ENCODE results near the gene ARHGEF19.
A peak's percentile ranks its signal among the peaks of the same experiment; 100 is the strongest.
"Not testable (repeated sequence)": the region's sequence is repeated elsewhere in the genome, so short reads cannot be mapped to it uniquely, and the experiment has no call there.

The ARHGEF19 gene

GRCh38 chr1:16243936-16244649 is 31.6 kb upstream of the ARHGEF19 start:
- peak; percentile 84 for DNase-seq

DNA sequence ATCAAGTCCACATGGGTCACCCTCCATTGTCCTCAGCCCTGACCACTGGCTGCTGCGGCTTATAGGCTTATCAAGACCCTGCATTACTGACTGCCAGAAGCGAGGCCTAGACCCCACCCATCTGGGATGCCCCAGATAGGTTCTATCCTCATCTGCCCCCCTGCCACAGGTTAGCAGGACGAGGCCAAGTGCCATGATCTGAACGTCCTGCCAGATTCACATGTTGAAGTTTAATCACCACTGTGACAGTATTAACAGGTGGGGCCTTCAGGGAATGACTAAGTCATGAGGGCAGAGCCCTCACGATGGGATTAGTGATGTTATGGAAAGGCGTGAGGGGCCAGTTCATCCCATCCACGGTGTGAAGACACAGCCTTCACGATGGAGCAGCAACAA is 30.8 kb upstream of the ARHGEF19 start:
- no peak for DNase-seq

- DNase-seq, result no peak
Measured at GRCh38 chr1:16242556-16243214, 30.2 kb upstream of the ARHGEF19 start.

DNA sequence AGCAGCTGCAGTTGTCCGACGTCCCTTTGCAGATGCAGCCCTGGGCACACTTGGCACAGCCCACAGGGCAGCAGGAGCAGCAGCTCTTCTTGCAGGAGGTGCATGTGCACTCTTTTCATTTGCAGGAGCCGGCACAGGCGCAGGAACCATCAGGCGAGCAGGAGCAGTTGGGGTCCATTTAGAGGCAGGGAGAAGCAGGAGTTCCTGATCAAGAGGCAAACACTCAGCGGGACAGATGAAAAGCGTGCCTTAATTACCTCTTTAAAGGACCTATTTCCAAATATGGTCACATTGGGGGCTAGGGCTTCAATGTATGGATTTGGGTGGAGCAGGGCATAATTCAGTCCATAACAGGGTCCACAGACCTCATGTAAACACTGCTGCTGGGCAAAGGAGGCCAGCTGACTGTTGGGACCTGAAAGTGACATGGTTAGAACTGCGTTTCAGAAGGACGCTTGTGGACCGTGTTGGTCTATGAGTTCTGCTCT is 28.8 kb upstream of the ARHGEF19 start:
- no peak for DNase-seq

- no peak for DNase-seq
Measured at GRCh38 chr1:16239972-16240491, 27.6 kb upstream of the ARHGEF19 start.

GRCh38 chr1:16237343-16237830 is 24.9 kb upstream of the ARHGEF19 start:
- DNase-seq, result no peak

GRCh38 chr1:16236511-16237342 is 24.3 kb upstream of the ARHGEF19 start, which contains the start of gene CPLANE2:
Gene CPLANE2 (minus strand): TSS chr1:16237183. CDS start chr1:16236742, 441 bp downstream.
- DNase-seq, result peak; percentile 93

DNA sequence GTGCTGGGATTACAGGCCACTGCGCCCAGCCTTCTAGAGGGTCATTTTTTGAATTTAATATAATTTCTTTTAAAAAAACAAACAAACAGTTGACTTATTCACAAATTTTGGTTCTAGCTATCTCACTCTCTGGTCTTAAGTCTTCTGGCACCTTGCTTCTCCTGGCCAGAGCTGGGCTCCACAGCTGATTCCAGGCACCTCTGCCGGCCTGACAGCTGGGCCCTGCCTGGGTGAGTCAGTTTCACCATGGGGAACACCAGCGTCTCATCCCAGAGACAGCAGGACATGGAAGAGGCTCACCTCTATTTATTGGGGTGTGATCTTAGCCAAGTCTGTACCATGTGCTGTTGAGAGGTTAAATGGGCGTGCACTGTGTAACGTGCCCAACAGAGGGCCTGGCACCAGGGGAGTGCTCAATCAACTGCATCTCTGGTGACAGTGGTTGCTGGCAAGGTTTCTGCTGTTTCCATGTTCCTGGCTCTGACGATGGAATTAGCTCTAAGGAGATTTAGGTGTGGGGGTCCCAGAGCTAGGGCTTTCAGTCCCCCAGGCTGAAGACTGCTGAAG is 23.6 kb upstream of the ARHGEF19 start:
- DNase-seq, result no peak

- DNase-seq, result no peak
Measured at GRCh38 chr1:16235347-16235746, 22.9 kb upstream of the ARHGEF19 start.

GRCh38 chr1:16233431-16233830 is 21.0 kb upstream of the ARHGEF19 start:
- DNase-seq, result no peak

DNA sequence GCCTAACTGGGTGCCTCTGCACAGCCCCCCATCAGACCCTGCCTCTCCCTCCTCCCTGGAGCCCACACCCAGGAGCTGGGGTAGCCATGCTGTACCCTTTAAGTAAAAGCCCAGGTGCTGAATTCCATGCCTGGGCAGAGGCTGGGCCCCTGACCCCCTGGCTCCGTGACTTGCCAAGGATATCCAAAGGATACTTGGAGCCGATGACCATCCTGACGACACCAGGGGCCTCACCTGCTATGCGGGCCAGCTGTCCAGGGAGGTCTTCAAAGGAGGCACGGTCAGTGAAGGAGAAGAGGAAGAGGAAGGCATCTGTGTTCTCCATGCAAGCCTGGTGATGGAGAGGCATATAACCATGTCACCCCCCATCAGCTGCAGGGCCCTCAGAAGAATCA is 19.9 kb upstream of the ARHGEF19 start:
- DNase-seq, result no peak

DNA sequence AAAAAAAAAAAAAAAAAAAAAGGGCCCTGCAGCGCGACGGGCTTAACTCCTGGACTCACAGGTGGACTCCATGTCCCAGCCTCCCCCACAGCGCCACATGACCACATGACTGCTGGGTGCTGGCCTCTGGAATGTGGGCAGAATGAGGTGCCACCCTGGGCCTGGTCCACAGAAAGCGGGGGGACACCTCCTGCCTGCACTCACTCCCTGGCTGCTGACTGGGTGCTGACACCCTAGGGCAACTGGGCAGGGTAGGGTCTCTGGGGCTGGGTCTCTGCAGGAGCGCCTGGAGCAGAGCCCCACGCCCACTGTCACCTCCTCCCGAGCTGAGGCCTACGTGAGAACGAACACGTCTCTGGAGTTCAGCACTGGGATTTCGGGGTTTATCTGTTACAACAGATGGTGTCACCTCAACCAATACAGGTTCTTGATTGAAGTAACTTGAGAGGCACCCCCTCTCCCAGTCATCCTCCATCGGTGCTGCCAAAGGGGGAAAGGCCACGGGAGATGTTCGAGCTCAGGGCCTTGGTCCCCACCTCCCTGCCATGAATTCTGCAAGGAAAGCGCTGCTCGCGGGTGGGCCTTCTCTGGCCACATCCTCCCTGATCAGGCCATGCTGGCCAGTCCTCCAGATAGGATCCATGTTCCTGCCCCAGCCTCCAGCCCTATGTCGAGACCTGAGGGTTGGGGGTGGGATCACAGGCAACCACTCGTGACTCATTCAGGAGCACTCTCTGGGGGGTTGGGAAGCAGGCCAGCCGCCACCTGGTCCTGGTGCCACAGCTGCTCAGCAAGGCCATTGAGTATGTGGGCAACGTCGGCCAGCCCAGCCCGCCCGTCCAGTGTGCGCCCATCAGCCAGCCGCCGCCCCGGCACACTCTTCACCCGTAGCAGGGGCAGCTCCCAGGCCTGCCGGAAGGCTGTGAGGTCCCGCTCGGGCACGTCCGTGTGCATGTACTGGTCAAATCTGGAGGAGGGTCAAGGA is 19.2 kb upstream of the ARHGEF19 start:
- DNase-seq, result no peak

- DNase-seq, result no peak
Measured at GRCh38 chr1:16230744-16231143, 18.3 kb upstream of the ARHGEF19 start.

- no peak for DNase-seq
Measured at GRCh38 chr1:16229976-16230740, 17.7 kb upstream of the ARHGEF19 start.

GRCh38 chr1:16226490-16227179 is 14.2 kb upstream of the ARHGEF19 start:
- DNase-seq, result peak; percentile 77

DNA sequence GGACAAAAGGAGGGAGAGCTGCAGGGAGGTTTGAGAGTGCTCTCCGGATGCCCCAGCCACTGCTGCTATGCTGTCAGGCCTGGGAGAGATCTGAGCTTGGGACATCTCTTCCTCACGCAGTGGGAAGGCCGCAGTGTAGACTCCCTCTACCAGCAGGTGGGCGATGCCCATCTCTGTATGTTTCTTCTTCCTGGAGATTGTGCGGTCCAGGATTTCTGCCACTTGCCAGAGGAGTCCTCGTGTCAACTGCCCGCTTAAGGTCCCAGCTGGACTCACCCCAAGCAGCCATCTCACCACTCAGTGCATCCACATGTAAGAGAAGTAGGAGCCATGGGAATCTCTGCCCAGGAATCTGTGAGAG is 13.7 kb upstream of the ARHGEF19 start:
- DNase-seq, result no peak

DNA sequence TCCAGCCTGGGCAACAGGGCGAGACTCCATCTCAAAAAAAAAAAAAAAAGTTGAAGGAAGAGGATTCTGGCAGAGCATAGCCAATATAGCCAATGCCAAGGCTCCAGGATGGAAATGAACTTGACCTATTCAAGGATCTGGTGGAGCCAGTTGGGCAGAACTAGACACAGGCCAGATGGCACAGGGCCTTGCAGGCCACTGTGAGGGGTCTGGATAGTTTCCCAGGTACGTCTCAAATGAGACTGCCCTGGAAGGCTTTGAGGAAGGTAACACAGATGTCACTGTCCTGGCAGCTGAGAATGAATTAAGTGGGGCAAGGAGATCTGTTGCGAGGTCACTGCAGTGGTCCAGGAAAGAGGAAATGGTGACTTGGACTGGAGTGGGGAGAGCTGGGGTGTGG is 12.0 kb upstream of the ARHGEF19 start:
- DNase-seq, result no peak

DNA sequence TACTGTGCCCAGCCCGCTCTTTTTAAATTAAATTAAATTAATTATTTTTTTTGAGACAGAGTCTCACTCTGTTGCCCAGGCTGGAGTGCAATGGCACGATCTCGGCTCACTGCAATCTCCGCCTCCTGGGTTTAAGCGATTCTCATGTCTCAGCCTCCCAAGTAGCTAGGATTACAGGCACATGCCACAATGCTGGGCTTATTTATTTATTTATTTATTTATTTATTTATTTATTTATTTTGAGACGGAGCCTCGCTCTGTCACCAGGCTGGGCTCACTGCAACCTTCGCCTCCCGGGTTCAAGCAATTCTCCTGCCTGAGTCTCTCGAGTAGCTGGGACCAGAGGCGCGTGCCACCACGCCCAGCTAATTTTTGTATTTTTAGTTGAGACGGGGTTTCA is 10.3 kb upstream of the ARHGEF19 start:
- DNase-seq, result not testable (repeated sequence)

GRCh38 chr1:16221499-16221898 is 9.0 kb upstream of the ARHGEF19 start:
- DNase-seq, result no peak

DNA sequence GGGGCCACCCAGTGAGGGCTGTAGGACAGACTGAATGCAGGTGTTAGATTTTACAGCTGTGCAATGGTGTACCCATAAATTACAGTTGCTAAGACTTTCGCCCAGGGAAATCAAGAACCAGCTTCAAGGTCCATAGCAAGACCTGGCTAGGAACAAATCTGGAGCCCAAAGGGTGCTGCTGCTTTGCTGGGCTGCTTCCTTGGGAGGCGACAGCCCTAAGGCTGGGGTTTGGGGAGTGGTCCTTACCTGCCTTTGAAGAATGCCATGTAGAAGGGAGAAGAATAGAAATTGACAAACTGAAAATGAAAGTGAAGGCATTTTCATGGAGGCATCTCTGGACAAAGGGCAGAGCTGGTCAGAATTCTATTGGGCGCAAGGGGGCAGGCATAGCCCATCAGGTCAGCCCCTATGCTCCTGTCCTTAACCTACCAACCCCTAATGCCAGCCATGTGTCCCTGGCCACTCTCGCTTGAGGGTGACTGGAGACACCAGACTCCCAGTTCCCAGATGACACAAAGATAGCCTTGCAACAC is 7.6 kb upstream of the ARHGEF19 start:
- no peak for DNase-seq

Measured in retina (tissue), 1 donor.